SU-DHL-6 (cell line): ENCODE data around the gene CT47C1.

Source experiments
- H2AFZ ChIP-seq: fragments of 200-600 bp; sonication (generic); 2 replicates; pipeline ENCODE4 v1.6.1; 2014; ENCODE audit warnings: low read depth, mild to moderate bottlenecking, moderate library complexity, mixed read lengths, antibody characterized with exemption, low read length; ENCODE audit not compliant: severe bottlenecking
- H3F3A ChIP-seq: fragments of 200-600 bp; shearing (Covaris generic); 2 replicates; pipeline ENCODE4 v1.6.0; 2016; ENCODE audit warnings: antibody characterized with exemption, mild to moderate bottlenecking; ENCODE audit not compliant: insufficient read depth
- H3K27ac ChIP-seq: fragments of 200-600 bp; sonication (generic); 2 replicates; pipeline ENCODE4 v1.5.1; 2016; ENCODE audit warnings: low read depth, mild to moderate bottlenecking, low read length, moderate library complexity, mixed read lengths
- H3K27me3 ChIP-seq: fragments of 200-600 bp; sonication (generic), shearing (Covaris generic); 2 replicates; pipeline ENCODE4 v1.6.0; 2014; ENCODE audit warnings: mild to moderate bottlenecking, low read length
- H3K36me3 ChIP-seq: fragments of 200-600 bp; sonication (generic); 2 replicates; pipeline ENCODE4 v1.6.1; 2014; ENCODE audit warnings: mild to moderate bottlenecking, low read length, mixed read lengths
- H3K4me2 ChIP-seq: fragments of 300-600, 200-600 bp; shearing (Covaris generic), sonication (generic); 2 replicates; pipeline ENCODE4 v1.6.0; 2014; ENCODE audit warnings: low read length, low read depth, mild to moderate bottlenecking; ENCODE audit not compliant: poor library complexity, severe bottlenecking
- H3K4me3 ChIP-seq: fragments of 200-600 bp; sonication (generic); 2 replicates; pipeline ENCODE4 v1.5.1; 2014; ENCODE audit warnings: antibody characterized with exemption, low read length, mild to moderate bottlenecking, mixed read lengths; ENCODE audit not compliant: insufficient read depth, poor library complexity, severe bottlenecking
- H3K79me2 ChIP-seq: fragments of 200-600 bp; sonication (generic); 2 replicates; pipeline ENCODE4 v1.6.1; 2014; ENCODE audit warnings: mild to moderate bottlenecking, low read length, moderate library complexity; ENCODE audit not compliant: insufficient read depth
- H3K9ac ChIP-seq: fragments of 200-600 bp; sonication (generic); 2 replicates; pipeline ENCODE4 v1.7.0; 2014; ENCODE audit warnings: mild to moderate bottlenecking, low read length
- H3K9me2 ChIP-seq: fragments of 200-600 bp; sonication (generic); replicated peaks from 2 replicates; pipeline ENCODE4 v1.6.1; 2014; ENCODE audit warnings: low read length; ENCODE audit not compliant: insufficient read depth
- H3K9me3 ChIP-seq: fragments of 200-600 bp; sonication (generic); 2 replicates; pipeline ENCODE4 v1.6.1; 2014; ENCODE audit warnings: low read length, mixed read lengths; ENCODE audit not compliant: insufficient read depth
- H4K20me1 ChIP-seq: fragments of 200-600 bp; sonication (generic); 2 replicates; pipeline ENCODE4 v1.6.1; 2014; ENCODE audit warnings: low read depth, mild to moderate bottlenecking, antibody characterized with exemption, low read length, moderate library complexity, mixed read lengths
- CTCF ChIP-seq: fragments of 200-600 bp; sonication (generic); IDR thresholded peaks from one replicate; pipeline ENCODE4 v1.5.1; 2017; ENCODE audit warnings: antibody characterized with exemption, mild to moderate bottlenecking, low read length, moderate library complexity; ENCODE audit not compliant: insufficient read depth, poor library complexity, severe bottlenecking
- EZH2phosphoT487 ChIP-seq: fragments of 200-600 bp; sonication (generic), shearing (Covaris generic); conservative IDR thresholded peaks from 2 replicates; pipeline ENCODE4 v1.6.1; 2018; ENCODE audit warnings: mild to moderate bottlenecking, antibody characterized with exemption, low read length, moderate library complexity, mixed read lengths

CT47C1 gene

GRCh38 chrX:119040432-119040831, 32.4 kb upstream of the CT47C1 start:
- Histone ChIP-seq H3K9me2 (no peaks in the 10 kb centered on the region), H2AFZ (no peak overlapping the region), H3K4me3 (no peak overlapping the region), H3K9ac (no peak overlapping the region), H4K20me1 (no peaks in the 10 kb centered on the region), H3F3A (no peaks in the 10 kb centered on the region), H3K4me2 (no peak overlapping the region), H3K9me3 (no peaks in the 10 kb centered on the region), H3K79me2 (no peaks in the 10 kb centered on the region), H3K27me3 (no peaks in the 10 kb centered on the region), H3K36me3 (no peaks in the 10 kb centered on the region), H3K27ac (no peak overlapping the region)
- no peak for TF ChIP-seq EZH2phosphoT487
- no peak for TF ChIP-seq CTCF

- no peaks in the 10 kb centered on the region for H3K9me3 ChIP-seq
- no peaks in the 10 kb centered on the region for H4K20me1 ChIP-seq
- no peaks in the 10 kb centered on the region for H3K27me3 ChIP-seq
- TF ChIP-seq EZH2phosphoT487 (no peak), CTCF (no peak)
- H3K9me2 ChIP-seq, result no peaks in the 10 kb centered on the region
- no peak overlapping the region for H3K27ac ChIP-seq
- H2AFZ ChIP-seq, result no peak overlapping the region
- H3K4me2 ChIP-seq, result no peak overlapping the region
- no peaks in the 10 kb centered on the region for H3K79me2 ChIP-seq
- H3K36me3 ChIP-seq, result no peaks in the 10 kb centered on the region
- H3F3A ChIP-seq, result no peaks in the 10 kb centered on the region
- H3K4me3 ChIP-seq, result no peak overlapping the region
- H3K9ac ChIP-seq, result no peak overlapping the region
Observed at GRCh38 chrX:119041175-119041574, 31.6 kb upstream of the CT47C1 start.

GRCh38 chrX:119042040-119042439, 30.8 kb upstream of the CT47C1 start:
- TF ChIP-seq CTCF (no peak), EZH2phosphoT487 (no peak)
- Histone ChIP-seq H3K27me3 (no peaks in the 10 kb centered on the region), H4K20me1 (no peaks in the 10 kb centered on the region), H3K4me2 (no peak overlapping the region), H3K4me3 (no peak overlapping the region), H3K27ac (no peak overlapping the region), H3F3A (no peaks in the 10 kb centered on the region), H3K79me2 (no peaks in the 10 kb centered on the region), H3K36me3 (no peaks in the 10 kb centered on the region), H3K9me2 (no peaks in the 10 kb centered on the region), H3K9ac (no peak overlapping the region), H3K9me3 (no peaks in the 10 kb centered on the region), H2AFZ (no peak overlapping the region)

GRCh38 chrX:119042996-119043395, 29.8 kb upstream of the CT47C1 start:
- no peaks in the 10 kb centered on the region for H3K9me3 ChIP-seq
- no peaks in the 10 kb centered on the region for H3K36me3 ChIP-seq
- no peak overlapping the region for H2AFZ ChIP-seq
- H4K20me1 ChIP-seq, result no peaks in the 10 kb centered on the region
- H3K4me2 ChIP-seq, result no peak overlapping the region
- no peak for TF ChIP-seq EZH2phosphoT487
- no peak for TF ChIP-seq CTCF
- no peaks in the 10 kb centered on the region for H3K9me2 ChIP-seq
- no peak overlapping the region for H3K4me3 ChIP-seq
- H3F3A ChIP-seq, result no peaks in the 10 kb centered on the region
- no peaks in the 10 kb centered on the region for H3K79me2 ChIP-seq
- H3K27ac ChIP-seq, result no peak overlapping the region
- H3K27me3 ChIP-seq, result no peaks in the 10 kb centered on the region
- H3K9ac ChIP-seq, result no peak overlapping the region
